Putamen (tissue), 1 donor: ENCODE measurements around the gene SEMA4B.
"Not testable (repeated sequence)": the region's sequence is repeated elsewhere in the genome, so short reads cannot be mapped to it uniquely, and the experiment has no call there.

ENCODE experiments used
- DNase-seq: peaks from one replicate; pipeline ENCODE4 v3.0.0-alpha.2; 2016; ENCODE audit warnings: low spot score

The SEMA4B gene

DNA sequence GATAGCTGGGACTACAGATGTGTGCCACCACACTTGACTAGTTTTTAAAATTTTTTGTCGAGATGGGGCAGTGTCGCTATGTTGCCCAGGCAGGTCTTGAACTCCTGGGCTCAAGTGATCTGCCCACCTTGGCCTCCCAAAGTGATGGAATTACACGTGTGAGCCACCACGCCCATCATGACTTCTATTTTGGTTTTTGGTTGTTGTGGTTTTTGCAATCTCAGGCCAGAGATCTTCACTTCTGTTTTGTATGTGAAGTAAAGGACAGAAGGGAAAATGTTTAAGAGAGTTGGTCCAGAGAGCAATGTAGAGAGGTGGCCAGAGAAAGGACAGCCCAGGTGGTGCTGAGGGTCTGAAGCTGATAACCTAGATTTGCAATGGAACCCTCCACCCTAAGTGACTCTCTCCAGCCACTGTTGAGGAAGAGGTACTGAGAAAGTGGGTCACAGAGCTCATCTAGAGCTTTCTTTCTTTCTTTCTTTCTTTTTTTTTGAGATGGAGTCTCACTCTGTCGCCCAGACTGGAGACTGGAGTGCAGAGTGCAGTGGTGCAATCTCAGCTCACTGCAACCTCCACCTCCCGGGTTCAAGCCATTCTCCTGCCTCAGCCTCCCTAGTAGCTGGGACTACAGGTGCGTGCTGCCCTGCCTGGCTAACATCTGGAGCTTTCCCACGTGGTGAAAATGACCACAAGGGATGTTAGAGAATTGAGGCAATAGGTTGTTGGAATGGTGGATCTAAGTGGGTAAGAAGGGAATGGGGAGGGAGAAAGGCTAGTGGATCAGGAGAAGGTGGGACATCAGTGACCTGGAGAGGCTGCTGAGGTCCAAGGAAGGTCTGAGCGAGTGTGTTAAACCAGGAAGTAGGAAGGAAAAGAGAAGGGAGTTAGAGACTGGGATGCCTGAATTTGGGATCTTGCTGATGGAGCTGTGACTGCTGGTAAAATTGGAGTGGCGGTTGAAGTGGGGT, 22.4 kb upstream of the SEMA4B start:
- DNase-seq: no peak

- no peak for DNase-seq
Measured at GRCh38 chr15:90181776-90182175, 19.4 kb upstream of the SEMA4B start.

DNA sequence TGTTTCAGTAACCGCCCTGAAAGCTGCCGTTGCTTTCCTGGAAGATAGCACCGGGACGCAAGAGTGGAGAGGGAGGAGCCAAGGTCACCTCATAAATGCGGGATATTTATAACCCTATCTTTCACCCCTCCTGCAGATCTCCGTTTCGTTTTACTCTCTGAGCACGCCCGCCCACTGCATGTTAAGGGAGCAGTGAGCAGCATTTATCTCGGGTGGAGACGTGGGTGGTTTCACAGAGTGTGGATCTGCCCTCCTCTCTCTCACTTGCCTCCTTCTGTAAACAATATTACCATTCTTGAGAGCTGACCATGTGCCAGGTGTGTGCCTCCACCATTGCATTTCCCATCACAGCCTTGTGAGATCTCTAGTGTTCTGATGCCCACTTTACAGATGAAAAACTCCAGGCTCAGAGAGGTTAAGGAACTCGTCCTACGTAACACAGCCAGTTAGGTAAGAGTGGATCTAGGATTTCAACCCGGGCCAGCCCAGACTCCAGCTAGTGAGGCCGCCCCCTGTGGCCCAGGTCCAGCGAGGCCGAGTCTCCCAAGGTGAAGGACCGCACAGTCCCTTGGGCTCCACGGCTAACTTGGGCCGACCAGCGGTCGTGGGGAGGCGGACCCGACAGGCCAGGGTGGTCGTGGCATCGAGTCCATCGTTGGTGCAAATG, 16.9 kb upstream of the SEMA4B start:
- peak; percentile 77 for DNase-seq

- no peak for DNase-seq
Measured at GRCh38 chr15:90184786-90185704, 16.1 kb upstream of the SEMA4B start.

- DNase-seq: no peak
Measured at GRCh38 chr15:90187257-90187868, 13.8 kb upstream of the SEMA4B start.

DNA sequence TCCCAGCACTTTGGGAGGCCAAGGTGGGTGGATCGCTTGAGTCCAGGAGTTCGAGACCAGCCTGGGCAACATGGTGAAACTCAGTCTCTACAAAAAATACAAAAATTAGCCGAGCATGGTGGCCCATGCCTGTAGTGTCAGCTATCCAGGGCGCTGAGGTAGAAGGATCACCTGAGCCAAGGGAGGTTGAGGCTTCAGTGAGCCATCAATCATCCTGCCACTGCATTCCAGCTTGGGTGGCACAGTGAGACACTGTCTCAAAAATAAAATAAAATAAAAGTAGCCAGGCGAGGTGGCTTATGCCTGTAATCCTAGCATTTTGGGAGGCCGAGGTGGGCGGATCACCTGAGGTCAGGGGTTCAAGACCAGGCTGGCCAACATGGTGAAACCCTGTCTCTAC, 13.1 kb upstream of the SEMA4B start:
- DNase-seq: not testable (repeated sequence)

DNA sequence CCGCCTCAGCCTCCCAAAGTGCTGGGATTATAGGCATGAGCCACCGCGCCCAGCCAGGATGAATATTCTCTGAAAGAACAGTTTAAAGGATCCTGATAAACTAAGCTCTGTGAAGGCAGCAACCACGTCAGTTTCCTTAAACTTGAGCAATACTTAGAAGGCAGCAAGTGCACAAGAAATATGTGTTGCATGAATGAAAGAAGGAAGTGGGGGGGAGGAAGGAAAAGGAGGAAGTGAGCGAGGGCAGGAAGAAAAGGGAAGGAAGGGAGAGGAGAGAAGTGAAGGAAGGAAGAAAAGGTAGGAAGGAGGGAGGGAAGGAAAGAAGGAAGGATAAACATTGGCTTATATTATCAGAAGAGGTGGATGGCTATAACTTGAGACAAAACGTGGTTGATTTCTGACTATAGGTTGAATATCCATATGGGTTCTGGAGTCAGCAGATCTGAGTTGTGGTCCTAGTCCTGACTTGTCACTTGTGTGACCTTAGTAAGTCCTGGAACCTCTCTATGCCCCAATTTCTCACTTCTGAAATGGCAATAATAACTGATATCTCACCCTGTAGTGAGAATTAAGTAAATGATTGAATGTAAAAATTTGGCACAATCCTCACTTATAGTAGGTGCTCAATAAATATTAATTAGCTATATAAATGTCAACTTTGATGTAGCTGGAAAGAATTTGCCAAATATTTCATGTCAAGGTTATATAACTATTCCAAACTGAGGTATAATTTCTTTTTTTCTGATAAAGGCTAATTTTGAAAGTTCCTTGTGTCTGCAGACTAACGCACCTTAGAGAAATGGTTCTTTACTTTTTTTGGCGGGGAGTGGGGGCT, 12.0 kb upstream of the SEMA4B start:
- DNase-seq: no peak

DNA sequence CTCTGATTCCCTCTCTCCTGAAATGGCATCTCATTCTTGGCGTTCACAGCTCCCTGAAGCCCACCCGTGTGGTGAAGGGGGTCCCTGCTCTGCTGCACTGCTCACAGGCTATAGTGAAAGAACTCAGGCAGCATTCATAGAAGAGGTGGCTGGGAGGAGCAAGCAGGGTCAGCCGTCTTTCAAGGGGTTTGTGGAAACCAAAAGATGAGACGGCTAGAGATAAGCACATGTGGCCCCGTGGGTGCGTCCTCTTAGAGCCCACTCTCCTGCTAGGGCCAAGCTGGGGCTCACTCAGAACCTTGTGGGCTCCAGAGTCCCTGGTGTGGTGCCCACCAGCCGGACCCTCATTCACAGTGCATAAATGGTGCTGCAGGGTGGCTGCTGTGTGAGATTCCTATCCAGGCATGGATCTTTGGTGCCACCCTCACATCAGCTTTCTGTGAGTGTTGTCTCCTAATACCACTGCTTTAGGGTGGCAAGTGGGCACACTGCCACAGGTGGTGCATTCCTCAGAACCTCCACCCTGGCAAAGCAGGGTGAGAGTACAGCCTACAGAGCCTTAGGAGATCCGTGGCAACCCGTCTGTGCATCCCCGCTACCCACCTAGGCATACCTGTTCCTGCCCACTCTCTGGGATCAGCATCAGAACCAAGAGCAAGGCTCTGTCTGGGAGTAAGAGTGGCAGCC, 11.2 kb upstream of the SEMA4B start:
- no peak for DNase-seq

DNA sequence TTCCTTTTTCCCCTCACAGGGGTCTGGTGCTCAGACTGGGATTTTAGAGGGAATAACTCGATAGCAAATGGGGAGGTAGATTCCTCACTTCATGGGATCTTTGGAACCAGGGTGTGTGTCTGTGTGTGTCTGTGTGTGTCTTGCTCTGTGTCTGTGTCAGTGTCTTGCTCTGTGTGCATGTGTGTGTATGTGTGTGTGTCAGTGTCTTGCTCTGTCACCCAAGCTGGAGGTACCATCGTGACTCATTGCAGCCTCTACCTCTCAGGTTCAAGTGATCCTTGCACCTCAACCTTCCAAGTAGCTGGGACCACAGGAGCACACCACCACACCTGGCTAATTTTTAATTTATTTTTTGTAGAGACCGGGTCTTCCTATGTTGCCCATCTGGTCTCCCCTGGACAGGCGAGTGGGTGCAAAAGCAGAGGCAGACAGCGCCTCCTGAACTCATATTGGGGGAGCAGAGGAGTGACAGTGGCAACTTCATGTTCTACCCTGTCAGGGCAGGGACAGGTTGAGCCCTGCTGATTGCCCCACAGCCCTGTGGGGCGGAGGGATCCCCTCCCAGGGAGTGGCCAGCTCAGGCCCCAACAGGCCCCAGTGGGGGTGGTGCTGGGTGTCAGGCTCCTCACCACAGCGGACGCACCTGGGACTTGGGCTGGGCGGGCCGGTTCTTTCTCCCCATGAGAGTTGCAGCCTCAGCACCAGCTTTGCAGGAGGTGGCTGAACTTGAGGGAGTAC, 10.4 kb upstream of the SEMA4B start:
- no peak for DNase-seq

GRCh38 chr15:90191344-90191687, 9.8 kb upstream of the SEMA4B start:
- no peak for DNase-seq

DNA sequence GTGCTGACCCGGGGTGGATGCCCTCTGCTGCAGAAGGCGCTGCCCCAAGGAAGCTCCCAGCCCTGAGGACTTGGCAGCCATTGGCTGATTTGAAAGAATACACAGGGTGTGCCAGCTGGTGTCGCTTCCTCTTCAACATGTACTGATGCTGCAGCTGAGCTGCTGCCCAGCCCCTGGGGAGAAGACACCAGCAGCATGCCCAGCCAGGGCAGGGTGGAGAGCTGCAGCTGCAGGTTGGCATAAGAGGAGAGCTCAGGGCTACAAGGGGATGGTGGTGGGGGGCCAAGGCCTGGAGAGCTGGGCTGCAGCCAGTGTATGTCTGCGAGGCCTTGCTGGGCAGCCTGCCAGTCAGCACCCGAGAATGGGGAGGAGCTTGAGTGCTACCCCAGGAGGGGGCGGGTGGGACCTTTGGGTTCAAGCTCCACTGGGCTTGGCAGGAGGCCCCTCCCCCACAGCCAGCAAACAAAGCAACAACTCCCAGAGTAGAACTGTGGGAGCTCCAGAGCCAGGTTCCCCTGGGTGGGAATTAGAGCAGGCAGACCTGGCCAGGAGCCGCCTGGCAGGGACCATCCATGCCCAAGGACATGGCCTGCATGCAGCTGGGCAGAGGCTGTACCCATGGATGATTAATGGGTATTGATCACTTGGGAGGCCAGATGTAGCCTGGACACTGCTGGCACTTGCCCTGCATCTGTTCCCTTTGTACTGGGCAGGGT, 9.2 kb upstream of the SEMA4B start:
- DNase-seq: peak; percentile 76

- peak; percentile 39 for DNase-seq
Measured at GRCh38 chr15:90192961-90193786, 8.0 kb upstream of the SEMA4B start.

DNA sequence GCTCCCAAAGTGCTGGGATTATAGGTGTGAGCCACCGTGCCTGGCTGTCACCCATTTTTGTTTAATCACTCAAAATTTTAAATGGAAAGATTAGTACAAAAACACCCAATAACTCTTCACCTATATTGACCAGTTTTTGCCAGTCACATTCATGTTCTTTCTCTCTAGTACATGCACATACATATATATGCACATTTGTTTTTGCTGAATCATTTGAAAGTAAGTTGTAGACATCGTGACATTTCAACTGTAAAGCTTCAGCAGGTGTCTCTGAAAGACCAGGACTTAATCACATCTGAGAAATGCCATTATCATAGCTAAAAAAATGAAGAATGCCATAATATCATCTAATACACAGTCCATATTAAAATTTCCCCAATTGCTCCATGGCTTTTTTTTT, 6.5 kb upstream of the SEMA4B start:
- DNase-seq: no peak

GRCh38 chr15:90200534-90201129, 498 bp upstream of the SEMA4B start:
- DNase-seq: no peak

- no peak for DNase-seq
Measured at GRCh38 chr15:90201944-90202375, 830 bp downstream of the SEMA4B start.

DNA sequence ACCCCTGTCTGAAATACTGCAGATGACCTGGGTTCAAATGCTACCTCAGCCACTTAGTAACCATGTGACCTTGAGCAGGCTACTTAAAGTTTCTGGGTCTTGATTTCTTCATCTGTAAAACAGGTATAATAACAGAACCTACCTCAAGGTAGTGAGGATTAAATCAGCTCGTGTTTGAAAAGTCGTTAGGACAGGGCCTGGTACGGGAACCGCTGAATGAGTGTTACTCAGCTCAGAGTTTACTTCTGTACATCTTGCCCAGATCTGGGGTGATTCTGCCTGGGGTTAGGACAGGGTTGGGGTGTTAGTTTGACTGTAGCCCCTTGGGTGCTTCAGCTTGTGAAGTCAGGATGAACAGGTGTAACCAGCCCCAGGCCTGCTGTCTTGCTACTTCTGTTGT, 1.8 kb downstream of the SEMA4B start:
- no peak for DNase-seq

DNA sequence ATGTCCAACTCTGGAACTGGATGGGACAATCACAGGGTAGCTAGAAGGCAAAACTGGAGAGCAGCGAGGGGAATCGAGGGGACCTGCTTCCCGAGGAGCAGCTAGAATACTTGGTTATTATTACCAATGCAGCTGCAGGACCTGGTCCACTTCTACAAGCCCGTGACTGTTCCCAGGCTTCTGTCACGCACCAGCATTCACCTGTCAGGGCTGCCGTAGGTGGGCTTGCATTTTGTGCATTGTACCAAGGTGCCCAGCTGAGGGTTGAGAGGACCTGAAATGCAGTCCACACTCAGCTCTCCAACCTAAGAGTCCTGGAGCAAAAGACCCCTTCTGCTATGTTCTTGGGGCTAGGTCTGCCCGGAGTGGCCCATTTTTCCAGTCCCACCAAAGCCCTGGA, 2.3 kb downstream of the SEMA4B start:
- DNase-seq: no peak

DNA sequence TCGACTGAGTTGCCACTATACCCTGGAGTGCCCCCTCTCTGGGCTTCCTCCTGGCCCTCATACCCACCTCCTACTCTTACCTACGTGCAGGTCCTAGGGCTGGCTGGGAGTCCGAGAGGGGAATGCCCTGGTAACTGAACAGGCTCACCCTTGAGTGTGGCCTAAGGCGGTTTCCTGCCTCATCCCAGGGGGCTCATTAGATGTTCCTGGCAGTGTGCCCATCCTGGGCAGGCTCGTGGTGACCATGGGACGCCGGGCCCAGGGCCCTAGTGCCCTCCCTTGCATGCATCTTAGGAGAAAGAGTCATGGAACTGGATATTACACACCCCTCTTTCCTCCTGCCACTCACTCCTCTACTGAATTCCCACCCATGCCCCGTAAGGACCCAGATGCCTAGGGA, 2.8 kb downstream of the SEMA4B start:
- no peak for DNase-seq
